Smooth muscle cell (in vitro differentiated cells): ENCODE measurements around the gene MYBPC2. TPM values are rescaled to one million over a fixed set of nuclear protein-coding genes. Genes with fewer than 3 reads are reported as not detected.

Experiments used
- DNase-seq: peaks from one replicate; lab custom pipeline; 2025; ENCODE audit not compliant: unreplicated experiment; lab: John Stamatoyannopoulos, UW
- H2AFZ ChIP-seq: fragments of 200-600 bp; sonication (generic); 2 replicates; pipeline ENCODE4 v1.6.0; 2016; ENCODE audit warnings: antibody characterized with exemption, low read depth, mild to moderate bottlenecking
- H3F3A ChIP-seq: fragments of 200-600 bp; sonication (generic); 2 replicates; pipeline ENCODE4 v1.6.0; 2017; ENCODE audit warnings: antibody characterized with exemption, low read depth
- H3K27ac ChIP-seq: fragments of 200-600 bp; sonication (generic); 2 replicates; pipeline ENCODE4 v1.5.1; 2016; ENCODE audit warnings: low read depth, mild to moderate bottlenecking
- H3K27me3 ChIP-seq: fragments of 200-600 bp; sonication (generic); 2 replicates; pipeline ENCODE4 v1.6.1; 2016; ENCODE audit warnings: low read depth, mild to moderate bottlenecking
- H3K36me3 ChIP-seq: fragments of 200-600 bp; sonication (generic); 2 replicates; pipeline ENCODE4 v1.5.1; 2016; ENCODE audit warnings: low read depth
- H3K4me1 ChIP-seq: fragments of 200-600 bp; sonication (generic); 2 replicates; pipeline ENCODE4 v1.5.1; 2016; ENCODE audit warnings: low read depth
- H3K4me2 ChIP-seq: fragments of 200-600 bp; sonication (generic); 2 replicates; pipeline ENCODE4 v1.6.0; 2016; ENCODE audit warnings: mild to moderate bottlenecking
- H3K4me3 ChIP-seq: fragments of 200-600 bp; sonication (generic); 2 replicates; pipeline ENCODE4 v1.5.1; 2016; ENCODE audit warnings: mild to moderate bottlenecking
- H3K79me2 ChIP-seq: fragments of 200-600 bp; sonication (generic); 2 replicates; pipeline ENCODE4 v1.6.0; 2016; ENCODE audit warnings: low read depth, mild to moderate bottlenecking
- H3K9ac ChIP-seq: fragments of 200-600 bp; sonication (generic); 2 replicates; pipeline ENCODE4 v1.6.0; 2016; ENCODE audit warnings: low read depth
- H3K9me3 ChIP-seq: fragments of 200-600 bp; sonication (generic); replicated peaks from 2 replicates; pipeline ENCODE4 v1.5.1; 2016; ENCODE audit warnings: low read depth
- H4K20me1 ChIP-seq: fragments of 200-600 bp; sonication (generic); 2 replicates; pipeline ENCODE4 v1.6.0; 2016; ENCODE audit warnings: low read depth
- WGBS: methylation state at CpG from one replicate; pipeline ENCODE4 v1.1.7; 2016; ENCODE audit warnings: low lambda C conversion rate; 5-methylcytosine and 5-hydroxymethylcytosine counted together
- polyA plus RNA-seq: library from polyadenylated mRNA; unstranded; fragments of >200 nt; fragmentation: Nextera tagmentation; extraction: Ambion mirVana; gene quantifications from 2 replicates; pipeline ENCODE4 v1.2.1, GENCODE V29; 2016
- total RNA-seq: library from RNA; depleted of rRNA; stranded (reverse); fragments of >200 nt; gene quantifications from 2 replicates; pipeline ENCODE4 v1.2.3, GENCODE V29; 2014
- TF ChIP-seq, protein P1 (sequence below): fragments of 200-600 bp; sonication (generic); IDR thresholded peaks from 2 replicates; pipeline ENCODE4 v1.5.1; 2017; ENCODE audit warnings: borderline replicate concordance, mild to moderate bottlenecking, antibody characterized with exemption; ENCODE audit not compliant: insufficient read depth, poor library complexity, severe bottlenecking

MYBPC2 gene
- total and polyA plus RNA-seq, 2 experiments from 2014 or later, result not detected

DNA sequence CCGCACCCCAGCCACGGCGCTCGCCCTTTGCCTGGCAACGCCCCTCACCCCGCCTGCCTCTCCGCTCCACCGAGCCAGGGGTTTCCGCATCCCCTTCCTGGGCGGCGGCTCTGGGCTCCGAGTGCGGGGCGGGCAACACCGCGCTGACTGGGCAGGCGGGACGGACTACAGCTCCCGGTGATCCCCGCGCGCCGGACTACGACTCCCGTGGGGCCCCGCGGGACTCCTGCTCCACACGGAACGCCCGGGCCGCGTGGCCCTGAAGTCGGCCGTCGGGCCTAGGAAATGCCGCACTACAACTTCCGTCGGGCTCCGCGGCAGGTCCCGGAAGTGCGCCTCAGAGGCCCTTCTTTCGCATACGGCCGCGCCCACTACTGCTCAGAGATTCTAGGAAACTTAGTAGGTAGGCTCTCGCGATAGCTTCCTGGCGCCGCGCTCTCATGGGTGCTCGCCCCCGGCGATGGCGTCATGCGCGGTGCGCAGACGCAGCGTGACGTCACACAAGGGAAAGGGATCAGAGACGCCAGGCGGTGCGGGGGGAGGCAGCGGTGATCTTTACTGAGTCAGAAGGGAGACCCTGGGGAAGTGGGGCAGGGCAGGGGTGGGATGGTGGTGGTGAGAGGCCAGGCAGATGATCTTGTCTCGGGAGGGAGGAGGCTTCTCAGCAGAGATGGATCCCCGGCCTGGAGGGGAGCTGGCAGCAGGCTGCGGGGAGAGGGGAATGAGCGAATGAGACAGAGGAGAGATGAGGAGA lies 78.6 kb downstream of the MYBPC2 start, which contains the start of gene JOSD2:
TSS of gene JOSD2 (minus strand) at position 123 of the 754 bp plus-strand sequence. CDS start 760 bp downstream, outside the sequence.
- Histone ChIP-seq H3F3A (no peaks in the 10 kb centered on the region), H3K27me3 (no peaks in the 10 kb centered on the region), H3K9me3 (no peaks in the 10 kb centered on the region), H3K4me2 (peak within 1 kb of the TSS; percentile 86), H3K4me3 (peak within 1 kb of the TSS; percentile 74), H4K20me1 (no peaks in the 10 kb centered on the region), H2AFZ (peak within 1 kb of the TSS; percentile 40), H3K79me2 (no peaks in the 10 kb centered on the region), H3K36me3 (no peaks in the 10 kb centered on the region), H3K27ac (peak within 1 kb of the TSS; percentile 50), H3K4me1 (peaks cover 4% of the 10 kb centered on the region), H3K9ac (peak within 1 kb of the TSS; percentile 64)
- TF ChIP-seq, protein P1, sequence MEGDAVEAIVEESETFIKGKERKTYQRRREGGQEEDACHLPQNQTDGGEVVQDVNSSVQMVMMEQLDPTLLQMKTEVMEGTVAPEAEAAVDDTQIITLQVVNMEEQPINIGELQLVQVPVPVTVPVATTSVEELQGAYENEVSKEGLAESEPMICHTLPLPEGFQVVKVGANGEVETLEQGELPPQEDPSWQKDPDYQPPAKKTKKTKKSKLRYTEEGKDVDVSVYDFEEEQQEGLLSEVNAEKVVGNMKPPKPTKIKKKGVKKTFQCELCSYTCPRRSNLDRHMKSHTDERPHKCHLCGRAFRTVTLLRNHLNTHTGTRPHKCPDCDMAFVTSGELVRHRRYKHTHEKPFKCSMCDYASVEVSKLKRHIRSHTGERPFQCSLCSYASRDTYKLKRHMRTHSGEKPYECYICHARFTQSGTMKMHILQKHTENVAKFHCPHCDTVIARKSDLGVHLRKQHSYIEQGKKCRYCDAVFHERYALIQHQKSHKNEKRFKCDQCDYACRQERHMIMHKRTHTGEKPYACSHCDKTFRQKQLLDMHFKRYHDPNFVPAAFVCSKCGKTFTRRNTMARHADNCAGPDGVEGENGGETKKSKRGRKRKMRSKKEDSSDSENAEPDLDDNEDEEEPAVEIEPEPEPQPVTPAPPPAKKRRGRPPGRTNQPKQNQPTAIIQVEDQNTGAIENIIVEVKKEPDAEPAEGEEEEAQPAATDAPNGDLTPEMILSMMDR, result no peak
- WGBS, result 2% methylated on average over 67 of the region's 69 CpGs
- DNase-seq, result peak; percentile 83

DNA sequence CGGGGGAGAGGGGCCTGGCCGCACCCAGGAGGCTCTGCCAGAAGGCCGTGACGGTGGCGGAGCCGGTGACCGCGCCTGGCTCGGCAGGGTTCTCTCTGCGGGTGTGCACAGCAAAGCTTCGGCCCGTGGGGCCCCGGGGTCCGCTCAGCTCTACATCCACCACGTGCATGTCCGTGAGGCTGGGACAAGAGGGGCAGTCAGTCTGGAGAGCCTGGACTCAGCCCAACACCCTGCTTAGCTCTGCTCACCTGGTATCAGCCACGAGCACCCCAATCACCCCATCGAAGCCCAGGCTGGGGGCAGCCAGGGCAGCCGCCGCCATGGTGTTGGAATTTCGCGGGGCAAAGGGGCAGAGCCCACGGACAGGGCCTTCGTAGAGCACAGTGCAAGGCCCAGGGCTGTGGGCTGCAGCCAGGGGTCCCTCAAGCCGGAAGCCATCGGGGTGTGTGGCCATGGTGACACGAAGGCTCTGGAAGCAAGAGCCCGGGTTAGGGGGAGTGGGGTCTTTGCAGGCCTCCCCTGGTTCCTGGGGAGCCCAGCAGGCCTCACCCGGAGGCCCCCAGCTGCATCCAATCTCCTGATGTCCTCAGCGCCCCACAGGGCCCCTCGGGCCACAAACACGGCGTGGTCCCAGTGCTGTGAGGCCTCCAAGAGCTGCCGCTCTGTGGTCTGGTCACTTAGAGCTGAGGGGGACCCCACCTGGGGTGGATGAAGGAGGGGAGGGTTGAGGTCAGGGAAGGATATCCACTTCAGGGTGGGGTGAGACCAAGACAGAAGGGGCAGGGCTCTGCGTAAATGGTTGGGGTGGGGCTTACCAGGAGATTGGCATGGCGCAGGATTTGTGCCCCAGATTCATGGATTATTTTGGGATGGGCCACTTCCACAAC lies 79.7 kb downstream of the MYBPC2 start:
- peaks cover 4% of the 10 kb centered on the region for H3K4me1 ChIP-seq
- H3K4me2 ChIP-seq, result peak overlapping the region; percentile 79
- H2AFZ ChIP-seq, result no peak overlapping the region
- TF ChIP-seq, protein P1, result no peak
- no peaks in the 10 kb centered on the region for H4K20me1 ChIP-seq
- 91% methylated on average over 36 of the region's 36 CpGs for WGBS
- no peaks in the 10 kb centered on the region for H3K9me3 ChIP-seq
- no peak overlapping the region for H3K27ac ChIP-seq
- H3K9ac ChIP-seq, result no peak overlapping the region
- H3F3A ChIP-seq, result no peaks in the 10 kb centered on the region
- DNase-seq, result no peak
- no peaks in the 10 kb centered on the region for H3K27me3 ChIP-seq
- no peaks in the 10 kb centered on the region for H3K36me3 ChIP-seq
- H3K79me2 ChIP-seq, result no peaks in the 10 kb centered on the region
- peak overlapping the region; percentile 74 for H3K4me3 ChIP-seq

DNA sequence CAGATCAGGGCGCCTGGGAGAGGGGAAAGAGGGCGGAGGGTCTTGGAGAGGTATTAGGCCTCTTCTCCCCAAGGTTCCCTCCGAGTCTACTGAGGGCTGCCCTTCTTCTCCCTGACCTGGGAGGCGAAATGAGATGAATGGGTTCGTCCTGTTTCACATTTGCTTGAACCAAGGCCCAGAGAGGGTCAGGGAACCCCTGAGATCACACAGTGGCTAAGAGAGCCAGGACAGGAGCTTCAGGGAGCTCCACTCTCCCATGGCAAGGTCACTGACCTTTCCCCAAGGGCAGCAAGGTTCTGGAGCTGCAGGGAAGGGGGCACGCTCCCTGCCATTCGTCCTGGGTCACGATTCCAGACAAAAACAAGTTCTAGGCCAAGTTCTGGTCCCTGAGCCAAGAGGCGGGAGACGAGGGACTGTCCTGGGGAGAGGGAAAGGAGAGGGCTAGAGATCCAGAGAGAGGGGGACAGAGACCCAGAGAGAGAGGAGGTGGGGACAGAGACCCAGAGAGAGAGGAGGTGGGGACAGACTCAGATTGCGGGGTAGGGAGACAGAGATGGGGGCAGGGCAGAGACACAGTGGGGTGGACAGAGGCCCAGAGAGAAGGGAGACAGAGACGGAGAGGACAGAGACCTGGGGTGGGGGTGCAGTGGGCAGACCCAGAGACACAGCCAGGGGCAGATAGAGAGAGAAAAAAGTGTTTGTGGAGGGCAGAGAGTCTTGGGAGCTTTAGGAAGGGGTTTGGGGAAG lies 80.5 kb downstream of the MYBPC2 start:
- WGBS, result 89% methylated on average over 12 of the region's 12 CpGs
- TF ChIP-seq, protein P1, result no peak
- peaks cover 4% of the 10 kb centered on the region for H3K4me1 ChIP-seq
- H3K4me2 ChIP-seq, result no peak overlapping the region
- no peak overlapping the region for H2AFZ ChIP-seq
- H3K27me3 ChIP-seq, result no peaks in the 10 kb centered on the region
- H3K9ac ChIP-seq, result no peak overlapping the region
- no peak for DNase-seq
- H3K4me3 ChIP-seq, result no peak overlapping the region
- H3K27ac ChIP-seq, result no peak overlapping the region
- no peaks in the 10 kb centered on the region for H3K79me2 ChIP-seq
- no peaks in the 10 kb centered on the region for H4K20me1 ChIP-seq
- H3K9me3 ChIP-seq, result no peaks in the 10 kb centered on the region
- H3K36me3 ChIP-seq, result no peaks in the 10 kb centered on the region
- no peaks in the 10 kb centered on the region for H3F3A ChIP-seq
